Stomach smooth muscle (tissue), 2 donors: ENCODE results near the gene PTGS1.
"Not testable (repeated sequence)": the region's sequence is repeated elsewhere in the genome, so short reads cannot be mapped to it uniquely, and the experiment has no call there.

Experiments
- H3K27ac ChIP-seq: one replicate; pipeline ENCODE4 v1.7.0; 2013; ENCODE audit warnings: mild to moderate bottlenecking, low read length, inconsistent platforms
- H3K27me3 ChIP-seq, 2 donors: one replicate each; pipeline ENCODE4 v1.7.0; 2013; ENCODE audit warnings: low read length in 2 of 2; ENCODE audit not compliant: insufficient read depth in 2 of 2, control insufficient read depth in 1 of 2
- H3K36me3 ChIP-seq, 2 donors: one replicate each; pipeline ENCODE4 v1.7.0; 2013; ENCODE audit warnings: low read length in 2 of 2; ENCODE audit not compliant: control insufficient read depth in 2 of 2, insufficient read depth in 2 of 2
- H3K4me1 ChIP-seq: one replicate; pipeline ENCODE4 v1.7.0; 2013; ENCODE audit warnings: low read length; ENCODE audit not compliant: control insufficient read depth, insufficient read depth
- H3K4me3 ChIP-seq, 2 donors: one replicate each; pipeline ENCODE4 v1.7.0; 2013; ENCODE audit warnings: low read length in 2 of 2
- H3K9ac ChIP-seq, 2 donors: one replicate each; pipeline ENCODE4 v1.7.0; 2013; ENCODE audit warnings: low read length in 2 of 2, mild to moderate bottlenecking in 1 of 2
- H3K9me3 ChIP-seq, 2 donors: one replicate each; pipeline ENCODE4 v1.7.0; 2013; ENCODE audit warnings: low read length in 2 of 2; ENCODE audit not compliant: control insufficient read depth in 2 of 2
- donor health status: healthy.
- donor health status: Pancreatic carcinoma.

Gene PTGS1

GRCh38 chr9:122370869-122371755, at the start of gene PTGS1:
Gene PTGS1, plus strand, starts transcription at chr9:122371024. Its CDS starts 61 bp downstream, at chr9:122371085.
- no peak within 1 kb of the TSS for H3K27ac ChIP-seq
- peaks cover 51% of the 10 kb centered on the region for H3K4me1 ChIP-seq
- peak within 1 kb of the TSS; percentile 47 to 59 for H3K9ac ChIP-seq
- no peaks in the 10 kb centered on the region for H3K9me3 ChIP-seq
- no peaks in the 10 kb centered on the region for H3K36me3 ChIP-seq
- H3K4me3 ChIP-seq = peak within 1 kb of the TSS; percentile 69 to 78
- H3K27me3 ChIP-seq = no peaks in the 10 kb centered on the region

GRCh38 chr9:122322553-122322952, 48.3 kb upstream of the PTGS1 start:
- Histone ChIP-seq H3K4me1 (peaks cover 49% of the 10 kb centered on the region), H3K27me3 (no peaks in the 10 kb centered on the region), H3K36me3 (peaks cover 3 to 6% of the 10 kb centered on the region in 2 donors), H3K4me3 (no peak overlapping the region), H3K27ac (peak overlapping the region; percentile 46), H3K9ac (no peak overlapping the region), H3K9me3 (no peaks in the 10 kb centered on the region)

- H3K27me3 ChIP-seq, H3K36me3 ChIP-seq: not testable (repeated sequence)
Observed at GRCh38 chr9:122324665-122325064, 46.2 kb upstream of the PTGS1 start.

GRCh38 chr9:122325124-122325523, 45.7 kb upstream of the PTGS1 start:
- Histone ChIP-seq H3K4me3 (no peak overlapping the region), H3K27ac (no peak overlapping the region), H3K36me3 (peaks cover 4 to 8% of the 10 kb centered on the region in 2 donors), H3K9ac (no peak overlapping the region), H3K9me3 (no peaks in the 10 kb centered on the region), H3K4me1 (peaks cover 33% of the 10 kb centered on the region), H3K27me3 (no peaks in the 10 kb centered on the region)

More at GRCh38 chr9:122324665-122325064, 46.2 kb upstream of the PTGS1 start:
- H3K4me3 ChIP-seq, H3K9ac ChIP-seq, H3K9me3 ChIP-seq, H3K27ac ChIP-seq: not testable (repeated sequence)
- peaks cover 34% of the 10 kb centered on the region for H3K4me1 ChIP-seq

- H3K9ac ChIP-seq = no peak overlapping the region
- peaks cover 4 to 8% of the 10 kb centered on the region in 2 donors for H3K36me3 ChIP-seq
- H3K27me3 ChIP-seq = no peaks in the 10 kb centered on the region
- peaks cover 25% of the 10 kb centered on the region for H3K4me1 ChIP-seq
- H3K4me3 ChIP-seq = no peak overlapping the region
- no peaks in the 10 kb centered on the region for H3K9me3 ChIP-seq
- H3K27ac ChIP-seq = no peak overlapping the region
Observed at GRCh38 chr9:122327175-122327574, 43.6 kb upstream of the PTGS1 start.

- no peaks in the 10 kb centered on the region for H3K27me3 ChIP-seq
- H3K4me3 ChIP-seq = no peak overlapping the region
- H3K36me3 ChIP-seq = peaks cover 2 to 5% of the 10 kb centered on the region in 2 donors
- H3K4me1 ChIP-seq = peaks cover 10% of the 10 kb centered on the region
- H3K9ac ChIP-seq = no peak overlapping the region
- H3K9me3 ChIP-seq = no peaks in the 10 kb centered on the region
- no peak overlapping the region for H3K27ac ChIP-seq
Observed at GRCh38 chr9:122329597-122329996, 41.2 kb upstream of the PTGS1 start.

- H3K4me3 ChIP-seq, H3K36me3 ChIP-seq, H3K4me1 ChIP-seq, H3K27me3 ChIP-seq, H3K27ac ChIP-seq, H3K9me3 ChIP-seq, H3K9ac ChIP-seq: not testable (repeated sequence)
Observed at GRCh38 chr9:122330466-122330865, 40.4 kb upstream of the PTGS1 start.

GRCh38 chr9:122331523-122331927, 39.3 kb upstream of the PTGS1 start:
- Histone ChIP-seq H3K36me3 (peaks cover 2 to 5% of the 10 kb centered on the region in 2 donors), H3K27ac (no peak overlapping the region), H3K27me3 (no peaks in the 10 kb centered on the region), H3K9ac (no peak overlapping the region), H3K4me1 (no peaks in the 10 kb centered on the region), H3K9me3 (no peaks in the 10 kb centered on the region), H3K4me3 (no peak overlapping the region)

GRCh38 chr9:122332083-122332482, 38.7 kb upstream of the PTGS1 start:
- Histone ChIP-seq H3K4me3 (no peak overlapping the region), H3K27me3 (no peaks in the 10 kb centered on the region), H3K36me3 (peaks cover 2 to 3% of the 10 kb centered on the region in 2 donors), H3K9ac (no peak overlapping the region), H3K27ac (no peak overlapping the region), H3K4me1 (no peaks in the 10 kb centered on the region), H3K9me3 (no peaks in the 10 kb centered on the region)

- no peak overlapping the region for H3K9ac ChIP-seq
- no peak overlapping the region for H3K27ac ChIP-seq
- H3K36me3 ChIP-seq = peaks cover 2 to 3% of the 10 kb centered on the region in 2 donors
- H3K4me1 ChIP-seq = no peaks in the 10 kb centered on the region
- H3K9me3 ChIP-seq = no peaks in the 10 kb centered on the region
- H3K27me3 ChIP-seq = no peaks in the 10 kb centered on the region
- no peak overlapping the region for H3K4me3 ChIP-seq
Observed at GRCh38 chr9:122332644-122333043, 38.2 kb upstream of the PTGS1 start.

- H3K4me3 ChIP-seq = no peak overlapping the region
- H3K27me3 ChIP-seq = no peaks in the 10 kb centered on the region
- H3K9ac ChIP-seq = no peak overlapping the region
- H3K4me1 ChIP-seq = no peaks in the 10 kb centered on the region
- H3K36me3 ChIP-seq = peaks cover 2 to 3% of the 10 kb centered on the region in 2 donors
- no peak overlapping the region for H3K27ac ChIP-seq
- H3K9me3 ChIP-seq = no peaks in the 10 kb centered on the region
Observed at GRCh38 chr9:122333169-122333808, 37.5 kb upstream of the PTGS1 start.
